CD4-positive, CD25-positive, alpha-beta regulatory T cell (primary cell): ENCODE results near the gene PPP1R12B. TPM values are rescaled to one million over a fixed set of nuclear protein-coding genes. Genes with fewer than 3 reads are reported as not detected.
"Not testable (repeated sequence)": the region's sequence is repeated elsewhere in the genome, so short reads cannot be mapped to it uniquely, and the experiment has no call there.

Experiments
- ATAC-seq, 2 donors: fragments of 150-1000 bp; cut with Tn5 transposase; one replicate each; pipeline ENCODE4 v1.10.0; 2021; ENCODE audit warnings: low read depth in 2 of 2, moderate number of reproducible peaks in 2 of 2, moderate library complexity in 1 of 2
- DNase-seq, 3 donors: peaks; one replicate each; pipeline versions ENCODE4 v3.0.0 to v3.0.0-alpha.2; 2012 to 2022; ENCODE audit warnings: mixed read lengths in 1 of 3
- H3K27ac ChIP-seq: one replicate; pipeline ENCODE4 v1.7.0; 2013; ENCODE audit warnings: mild to moderate bottlenecking, low read length; ENCODE audit not compliant: insufficient read depth, poor library complexity, severe bottlenecking
- H3K27me3 ChIP-seq: one replicate; pipeline ENCODE4 v1.7.0; 2013; ENCODE audit warnings: low read length; ENCODE audit not compliant: control insufficient read depth, insufficient read depth
- H3K36me3 ChIP-seq: one replicate; pipeline ENCODE4 v1.7.0; 2013; ENCODE audit warnings: mild to moderate bottlenecking, low read length, moderate library complexity; ENCODE audit not compliant: control insufficient read depth, insufficient read depth
- H3K4me1 ChIP-seq: 2 replicates; pipeline ENCODE4 v1.7.0; 2013; ENCODE audit warnings: mild to moderate bottlenecking, low read length; ENCODE audit not compliant: insufficient read depth, control insufficient read depth, poor library complexity, severe bottlenecking
- H3K4me3 ChIP-seq: one replicate; pipeline ENCODE4 v1.7.0; 2013; ENCODE audit warnings: low read depth, mild to moderate bottlenecking, low read length, moderate library complexity
- H3K9me3 ChIP-seq, 2 experiments: 1 replicate in 1 of 2; 2 replicates in 1 of 2; pipeline ENCODE4 v1.7.0; 2013; ENCODE audit warnings: low read length in 2 of 2, mild to moderate bottlenecking in 1 of 2, moderate library complexity in 1 of 2; ENCODE audit not compliant: control insufficient read depth in 2 of 2
- H3K27ac Mint-ChIP-seq, 3 donors: one replicate each; pipeline ENCODE4 v1.8.0; 2020 to 2022; ENCODE audit warnings: mild to moderate bottlenecking in 3 of 3, mixed read lengths in 3 of 3, moderate library complexity in 2 of 3
- H3K27me3 Mint-ChIP-seq: one replicate; pipeline ENCODE4 v1.8.0; 2022; ENCODE audit warnings: mild to moderate bottlenecking, mixed read lengths
- H3K36me3 Mint-ChIP-seq: one replicate; pipeline ENCODE4 v1.8.0; 2020; ENCODE audit warnings: mixed read lengths
- H3K4me1 Mint-ChIP-seq, 4 donors: one replicate each; pipeline ENCODE4 v1.8.0; 2020 to 2022; ENCODE audit warnings: mixed read lengths in 4 of 4, mild to moderate bottlenecking in 1 of 4
- H3K4me3 Mint-ChIP-seq, 4 donors: one replicate each; pipeline ENCODE4 v1.8.0; 2020 to 2022; ENCODE audit warnings: mild to moderate bottlenecking in 4 of 4, mixed read lengths in 4 of 4, moderate library complexity in 3 of 4
- H3K9me3 Mint-ChIP-seq, 7 donors: one replicate each; pipeline ENCODE4 v1.8.0; 2020 to 2022; ENCODE audit warnings: mixed read lengths in 7 of 7, mild to moderate bottlenecking in 3 of 7, moderate library complexity in 2 of 7
- polyA plus RNA-seq, 4 donors: library from polyadenylated mRNA; unstranded; fragments of 300-500 nt; fragmentation: Illumina TruSeq; gene quantifications; one replicate each; pipeline ENCODE4 v1.2.3, GENCODE V29; 2021
- total RNA-seq: library from RNA; stranded (reverse); gene quantifications from one replicate; pipeline ENCODE4 v1.2.3, GENCODE V29; 2022

PPP1R12B gene
- total and polyA plus RNA-seq, 5 donors from 2014 or later: 3.8 to 32.5 (median 4.2) TPM

DNA sequence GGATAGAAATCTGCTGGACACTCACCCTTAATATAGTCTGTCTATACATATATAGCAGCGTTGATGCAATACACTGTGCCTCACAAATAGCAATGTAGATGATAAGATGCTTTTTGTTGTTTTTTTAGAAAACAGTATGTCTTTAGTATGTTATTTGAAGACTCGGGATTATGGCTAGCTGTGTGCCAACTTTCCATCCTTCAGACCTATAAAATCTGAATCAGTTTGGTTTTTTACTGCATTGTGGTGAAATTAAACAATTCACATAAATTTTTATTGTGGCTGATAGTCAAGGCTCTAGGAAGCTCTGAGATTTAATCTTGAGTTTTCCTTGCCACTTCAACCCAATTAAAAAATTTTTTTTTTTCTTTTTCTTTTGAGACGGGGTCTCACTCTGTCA lies 170.4 kb downstream of the PPP1R12B start:
- H3K4me3 ChIP-seq, H3K27me3 Mint-ChIP-seq, H3K4me1 ChIP-seq, H3K9me3 ChIP-seq, DNase-seq, H3K27ac Mint-ChIP-seq, H3K4me3 Mint-ChIP-seq, H3K27ac ChIP-seq, H3K36me3 ChIP-seq, ATAC-seq, H3K27me3 ChIP-seq, H3K9me3 Mint-ChIP-seq: not testable (repeated sequence)
- peaks cover 0 to 12% (median 1%) of the 10 kb centered on the region in 4 donors for H3K4me1 Mint-ChIP-seq
- H3K36me3 Mint-ChIP-seq: peaks cover 28% of the 10 kb centered on the region

DNA sequence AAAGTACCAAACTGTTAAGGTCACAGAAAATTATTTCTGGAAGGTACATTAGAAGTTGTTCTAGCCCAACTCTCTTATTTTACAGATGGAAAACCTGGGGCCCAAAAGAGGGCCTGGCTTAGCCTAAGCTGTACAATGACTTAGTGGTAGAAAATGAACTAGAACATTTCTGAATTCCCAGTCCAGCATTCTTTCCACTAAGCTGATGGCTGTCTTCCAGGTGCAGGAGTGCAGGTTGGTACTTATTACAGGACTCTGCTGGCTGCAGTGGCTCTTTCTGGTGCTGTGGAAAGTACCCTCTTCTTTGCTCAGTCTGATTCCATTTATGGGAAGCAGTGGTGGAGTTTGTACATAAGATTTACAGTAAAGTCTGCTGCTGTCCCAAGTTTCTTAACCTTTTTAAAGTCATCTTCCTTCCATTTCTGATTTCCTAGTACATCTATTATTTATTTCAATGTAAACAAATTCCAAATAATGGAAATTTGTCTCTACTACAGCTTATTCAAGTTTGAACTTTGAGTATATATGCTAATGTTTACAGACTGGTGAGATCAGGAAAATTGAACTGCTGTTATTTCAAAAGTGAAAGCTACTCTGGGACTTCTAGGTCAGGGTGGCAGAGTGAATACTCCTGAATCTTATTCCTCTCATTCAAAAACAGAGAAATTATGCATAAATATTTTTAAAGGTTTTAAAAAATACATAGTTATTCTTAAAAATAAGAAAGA lies 171.8 kb downstream of the PPP1R12B start:
- peaks cover 17% of the 10 kb centered on the region for H3K36me3 Mint-ChIP-seq
- not testable (repeated sequence) for H3K27me3 Mint-ChIP-seq, H3K27ac ChIP-seq, H3K9me3 Mint-ChIP-seq, H3K27ac Mint-ChIP-seq, H3K4me1 Mint-ChIP-seq, H3K4me1 ChIP-seq, H3K4me3 ChIP-seq, H3K9me3 ChIP-seq, H3K4me3 Mint-ChIP-seq, DNase-seq, H3K36me3 ChIP-seq, ATAC-seq, H3K27me3 ChIP-seq

DNA sequence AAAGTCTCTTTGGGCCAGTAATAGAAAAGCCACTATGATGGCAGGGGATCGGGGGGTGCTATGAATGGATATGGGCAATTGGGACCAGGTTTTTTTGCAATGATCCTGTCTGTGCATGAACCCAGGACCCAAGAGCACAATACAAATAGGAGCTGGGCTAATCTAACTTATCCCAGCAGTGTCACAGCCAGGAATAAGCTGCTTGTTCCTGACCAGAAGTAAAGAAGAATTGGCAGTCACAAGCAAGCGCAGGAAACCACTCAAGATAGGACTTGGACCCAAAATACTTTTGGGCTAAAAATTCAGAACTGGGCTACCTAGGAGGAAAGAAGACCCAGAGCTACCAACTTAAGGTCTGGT lies 172.3 kb downstream of the PPP1R12B start:
- DNase-seq, H3K4me3 ChIP-seq, H3K36me3 ChIP-seq, H3K9me3 ChIP-seq, H3K27ac ChIP-seq, H3K27me3 ChIP-seq, H3K27ac Mint-ChIP-seq, ATAC-seq, H3K9me3 Mint-ChIP-seq, H3K4me1 Mint-ChIP-seq, H3K4me3 Mint-ChIP-seq, H3K27me3 Mint-ChIP-seq, H3K4me1 ChIP-seq: not testable (repeated sequence)
- peaks cover 17% of the 10 kb centered on the region for H3K36me3 Mint-ChIP-seq

DNA sequence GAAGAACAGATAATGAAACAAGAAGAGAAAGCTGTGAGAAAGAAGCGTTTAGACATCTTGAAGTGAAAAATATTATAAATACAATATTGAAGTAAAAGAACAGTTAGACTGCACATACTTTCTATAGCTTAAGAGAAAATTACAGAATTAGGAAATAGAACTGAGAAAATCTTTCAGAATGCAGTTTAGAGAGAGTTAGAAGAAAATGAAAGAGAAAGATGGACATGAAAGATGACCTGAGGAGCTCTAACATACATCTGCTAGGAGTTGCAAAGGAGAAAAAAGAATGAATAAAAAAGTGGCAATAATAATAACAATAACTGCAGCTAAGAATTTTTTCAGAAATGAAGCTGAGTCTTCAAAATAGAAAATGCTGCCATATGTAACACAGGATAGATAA lies 173.0 kb downstream of the PPP1R12B start:
- not testable (repeated sequence) for H3K27me3 Mint-ChIP-seq, H3K27me3 ChIP-seq, H3K4me3 Mint-ChIP-seq, H3K9me3 ChIP-seq, H3K4me3 ChIP-seq, H3K27ac ChIP-seq, ATAC-seq, DNase-seq, H3K4me1 ChIP-seq, H3K36me3 ChIP-seq, H3K27ac Mint-ChIP-seq, H3K4me1 Mint-ChIP-seq, H3K9me3 Mint-ChIP-seq
- H3K36me3 Mint-ChIP-seq: peaks cover 17% of the 10 kb centered on the region

DNA sequence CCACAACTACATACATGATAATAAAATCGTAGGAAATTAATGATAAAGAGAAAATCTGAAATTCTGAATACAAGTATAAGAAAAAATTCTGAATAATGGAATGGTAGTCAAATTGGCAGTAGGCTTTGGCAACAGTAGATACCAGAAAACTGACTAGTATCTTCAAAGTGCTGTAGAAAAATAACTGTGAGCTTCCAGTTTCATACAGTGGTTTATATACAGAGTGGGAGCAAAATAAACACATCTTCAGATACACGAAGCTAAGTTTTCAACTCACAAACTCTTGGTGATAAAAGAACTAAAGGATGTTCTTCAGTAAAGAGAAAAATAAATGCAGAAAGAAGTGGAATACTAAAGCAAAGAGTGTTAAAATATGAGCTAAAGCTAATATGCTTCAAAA lies 173.4 kb downstream of the PPP1R12B start:
- Mint-ChIP-seq H3K27me3 (no peaks in the 10 kb centered on the region), H3K4me3 (no peak overlapping the region), H3K36me3 (peaks cover 17% of the 10 kb centered on the region), H3K27ac (no peak overlapping the region), H3K9me3 (no peaks in the 10 kb centered on the region), H3K4me1 (peaks cover 0 to 5% (median 0%) of the 10 kb centered on the region in 4 donors)
- Histone ChIP-seq H3K36me3 (no peaks in the 10 kb centered on the region), H3K4me1 (no peaks in the 10 kb centered on the region), H3K9me3 (no peaks in the 10 kb centered on the region), H3K4me3 (no peak overlapping the region), H3K27me3 (no peaks in the 10 kb centered on the region), H3K27ac (no peak overlapping the region)
- no peak for ATAC-seq
- no peak for DNase-seq

DNA sequence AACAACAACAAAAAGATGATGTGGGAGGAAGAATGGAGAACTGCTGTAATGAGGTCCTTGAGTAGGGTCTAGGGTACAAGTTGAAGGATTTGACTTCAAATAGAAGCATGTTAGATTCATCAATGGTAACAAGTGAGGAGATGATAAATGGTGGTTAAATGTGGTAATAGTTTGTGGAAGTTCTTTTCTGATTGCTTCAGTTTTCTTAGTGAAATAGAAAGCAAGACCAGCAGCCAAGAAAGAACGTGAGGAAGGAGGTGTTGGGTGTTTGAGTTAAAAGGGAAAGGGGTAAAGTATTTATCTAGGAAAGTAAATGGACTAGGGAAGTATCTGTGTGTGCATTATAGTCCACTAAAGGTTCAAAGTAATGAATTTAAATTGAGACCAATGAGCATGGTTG lies 177.6 kb downstream of the PPP1R12B start:
- H3K27me3 Mint-ChIP-seq, H3K4me1 ChIP-seq, H3K9me3 ChIP-seq, H3K27ac Mint-ChIP-seq, H3K4me3 Mint-ChIP-seq, H3K27me3 ChIP-seq, ATAC-seq, H3K27ac ChIP-seq, H3K9me3 Mint-ChIP-seq, H3K36me3 ChIP-seq, DNase-seq, H3K4me3 ChIP-seq, H3K4me1 Mint-ChIP-seq: not testable (repeated sequence)
- H3K36me3 Mint-ChIP-seq: peaks cover 12% of the 10 kb centered on the region

DNA sequence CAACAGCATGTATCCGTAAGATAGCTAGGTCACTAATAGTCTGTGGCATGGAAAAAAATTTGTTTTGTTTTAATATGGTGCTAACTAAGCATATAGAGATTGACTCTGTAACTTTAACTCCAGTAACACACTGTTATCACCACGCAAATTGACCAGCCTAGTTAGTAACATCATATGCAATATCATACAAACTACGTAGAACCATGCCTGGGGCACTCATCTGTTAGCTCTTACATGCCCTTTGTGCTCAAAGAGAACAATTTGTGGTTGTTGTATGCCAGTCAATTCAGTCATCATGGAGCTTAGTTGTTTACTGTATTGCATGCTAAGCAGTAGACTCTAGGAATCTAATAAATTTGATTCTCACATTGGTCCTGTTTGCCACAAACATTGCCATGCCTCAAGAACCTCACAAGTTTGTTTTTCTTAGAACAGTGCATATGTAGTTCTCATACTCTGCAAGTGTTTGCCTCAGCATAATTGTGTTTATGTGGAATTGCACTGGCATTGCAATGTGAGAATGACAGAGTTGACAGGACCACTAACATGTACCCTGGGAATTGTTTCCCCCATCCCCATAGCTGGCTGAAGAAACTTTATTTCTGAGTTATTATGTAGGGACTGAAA lies 179.7 kb downstream of the PPP1R12B start:
- H3K27me3 ChIP-seq, H3K9me3 ChIP-seq, H3K36me3 Mint-ChIP-seq, DNase-seq, H3K36me3 ChIP-seq, H3K27ac ChIP-seq, H3K27me3 Mint-ChIP-seq, H3K4me1 ChIP-seq, H3K4me3 Mint-ChIP-seq, H3K4me1 Mint-ChIP-seq, H3K9me3 Mint-ChIP-seq, H3K4me3 ChIP-seq, ATAC-seq, H3K27ac Mint-ChIP-seq: not testable (repeated sequence)

DNA sequence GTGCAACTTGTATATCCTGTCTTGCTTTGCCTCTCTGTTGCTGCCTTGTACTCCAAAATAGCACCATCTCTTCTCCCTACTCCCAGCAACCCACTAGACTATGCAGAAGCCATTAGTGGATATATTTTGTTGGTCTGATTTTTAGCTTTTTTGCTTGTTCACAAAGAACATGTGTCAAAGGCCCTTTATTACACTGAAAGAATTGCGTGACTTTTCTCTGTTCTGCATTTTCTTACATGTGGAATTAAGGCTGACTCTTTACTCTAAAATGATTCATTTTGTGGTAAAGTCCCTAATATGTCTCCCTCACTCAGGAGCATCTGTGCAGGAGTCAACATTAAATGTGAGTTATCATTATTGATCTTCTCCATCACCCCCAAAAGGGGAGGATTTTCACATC lies 182.2 kb downstream of the PPP1R12B start:
- not testable (repeated sequence) for H3K9me3 Mint-ChIP-seq, ATAC-seq, H3K36me3 Mint-ChIP-seq, H3K4me1 ChIP-seq, H3K27ac ChIP-seq, H3K9me3 ChIP-seq, H3K27ac Mint-ChIP-seq, H3K27me3 ChIP-seq, H3K36me3 ChIP-seq, H3K4me1 Mint-ChIP-seq, H3K4me3 ChIP-seq, H3K4me3 Mint-ChIP-seq, DNase-seq, H3K27me3 Mint-ChIP-seq
